ENCODE results near the gene ZNF227.
"Not testable (repeated sequence)": the region's sequence is repeated elsewhere in the genome, so short reads cannot be mapped to it uniquely, and the experiment has no call there.

DNA sequence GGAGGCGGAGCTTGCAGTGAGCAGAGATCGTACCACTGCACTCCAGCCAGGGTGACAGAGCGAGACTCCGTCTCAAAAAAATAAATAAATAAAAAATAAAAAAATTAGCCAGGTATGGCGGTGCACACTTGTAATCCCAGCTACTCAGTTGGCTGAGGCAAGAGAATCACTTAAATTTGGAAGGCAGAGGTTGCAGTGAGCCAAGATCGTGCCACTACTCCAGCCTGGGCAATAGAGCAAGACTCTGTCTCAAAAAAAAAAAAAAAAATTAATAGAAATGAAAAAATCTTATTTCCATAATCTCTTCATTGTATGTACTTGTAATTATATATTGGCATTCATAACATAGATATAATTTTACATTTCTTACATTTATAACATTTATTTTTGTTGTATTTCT lies 41.7 kb upstream of the ZNF227 start:
- TF ChIP-seq, protein P1, sequence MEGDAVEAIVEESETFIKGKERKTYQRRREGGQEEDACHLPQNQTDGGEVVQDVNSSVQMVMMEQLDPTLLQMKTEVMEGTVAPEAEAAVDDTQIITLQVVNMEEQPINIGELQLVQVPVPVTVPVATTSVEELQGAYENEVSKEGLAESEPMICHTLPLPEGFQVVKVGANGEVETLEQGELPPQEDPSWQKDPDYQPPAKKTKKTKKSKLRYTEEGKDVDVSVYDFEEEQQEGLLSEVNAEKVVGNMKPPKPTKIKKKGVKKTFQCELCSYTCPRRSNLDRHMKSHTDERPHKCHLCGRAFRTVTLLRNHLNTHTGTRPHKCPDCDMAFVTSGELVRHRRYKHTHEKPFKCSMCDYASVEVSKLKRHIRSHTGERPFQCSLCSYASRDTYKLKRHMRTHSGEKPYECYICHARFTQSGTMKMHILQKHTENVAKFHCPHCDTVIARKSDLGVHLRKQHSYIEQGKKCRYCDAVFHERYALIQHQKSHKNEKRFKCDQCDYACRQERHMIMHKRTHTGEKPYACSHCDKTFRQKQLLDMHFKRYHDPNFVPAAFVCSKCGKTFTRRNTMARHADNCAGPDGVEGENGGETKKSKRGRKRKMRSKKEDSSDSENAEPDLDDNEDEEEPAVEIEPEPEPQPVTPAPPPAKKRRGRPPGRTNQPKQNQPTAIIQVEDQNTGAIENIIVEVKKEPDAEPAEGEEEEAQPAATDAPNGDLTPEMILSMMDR (IDR thresholded peaks at IDR 0.05; ENCODE audit: low read depth, low read length): not testable (repeated sequence)
- not testable (repeated sequence) for TF ChIP-seq EZH2phosphoT487 (IDR thresholded peaks at IDR 0.05; ENCODE audit: low read depth)
